ENCODE data around the gene DYNC1H1.

DNA sequence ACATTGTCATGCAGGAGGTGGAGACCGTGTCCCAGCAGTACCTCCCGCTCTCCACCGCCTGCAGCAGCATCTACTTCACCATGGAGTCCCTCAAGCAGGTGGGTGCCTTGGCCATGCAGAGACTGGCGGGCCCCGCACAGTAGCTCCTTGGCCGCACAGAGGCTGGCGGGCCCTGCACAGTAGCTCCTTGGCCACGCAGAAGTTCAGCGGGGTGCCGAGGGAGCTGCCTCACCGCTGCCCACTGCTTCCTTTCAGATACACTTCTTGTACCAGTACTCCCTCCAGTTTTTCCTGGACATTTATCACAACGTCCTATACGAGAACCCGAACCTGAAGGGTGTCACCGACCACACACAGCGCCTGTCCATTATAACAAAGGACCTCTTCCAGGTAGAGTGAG is 74.8 kb downstream of the DYNC1H1 start:
- TF ChIP-seq, protein P1, sequence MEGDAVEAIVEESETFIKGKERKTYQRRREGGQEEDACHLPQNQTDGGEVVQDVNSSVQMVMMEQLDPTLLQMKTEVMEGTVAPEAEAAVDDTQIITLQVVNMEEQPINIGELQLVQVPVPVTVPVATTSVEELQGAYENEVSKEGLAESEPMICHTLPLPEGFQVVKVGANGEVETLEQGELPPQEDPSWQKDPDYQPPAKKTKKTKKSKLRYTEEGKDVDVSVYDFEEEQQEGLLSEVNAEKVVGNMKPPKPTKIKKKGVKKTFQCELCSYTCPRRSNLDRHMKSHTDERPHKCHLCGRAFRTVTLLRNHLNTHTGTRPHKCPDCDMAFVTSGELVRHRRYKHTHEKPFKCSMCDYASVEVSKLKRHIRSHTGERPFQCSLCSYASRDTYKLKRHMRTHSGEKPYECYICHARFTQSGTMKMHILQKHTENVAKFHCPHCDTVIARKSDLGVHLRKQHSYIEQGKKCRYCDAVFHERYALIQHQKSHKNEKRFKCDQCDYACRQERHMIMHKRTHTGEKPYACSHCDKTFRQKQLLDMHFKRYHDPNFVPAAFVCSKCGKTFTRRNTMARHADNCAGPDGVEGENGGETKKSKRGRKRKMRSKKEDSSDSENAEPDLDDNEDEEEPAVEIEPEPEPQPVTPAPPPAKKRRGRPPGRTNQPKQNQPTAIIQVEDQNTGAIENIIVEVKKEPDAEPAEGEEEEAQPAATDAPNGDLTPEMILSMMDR (IDR thresholded peaks at IDR 0.05): no peak
- TF ChIP-seq POLR2A (IDR thresholded peaks at IDR 0.05): no peak

All from adrenal gland (tissue), 5 donors.